ENCODE data around the gene GPR50.
A peak's percentile ranks its signal among the peaks of the same experiment; 100 is the strongest.

The GPR50 gene

GRCh38 chrX:151176231-151176750 lies at the start of gene GPR50:
TSS of gene GPR50 (plus strand) at chrX:151176584. CDS start at chrX:151176722, 138 bp downstream.
- Histone ChIP-seq H3K4me3 (ENCODE audit: low read depth, low read length) (no peak within 1 kb of the TSS), H3K4me2 (ENCODE audit: low read length) (no peak within 1 kb of the TSS), H3K27me3 (ENCODE audit: control insufficient read depth, insufficient read depth, low read length) (no peaks in the 10 kb centered on the region), H2AFZ (peak within 1 kb of the TSS; percentile 28), H3K79me2 (no peaks in the 10 kb centered on the region), H3K27ac (no peak within 1 kb of the TSS), H3K9ac (no peak within 1 kb of the TSS), H3K9me3 (ENCODE audit: control insufficient read depth, low read length) (no peaks in the 10 kb centered on the region), H3K36me3 (ENCODE audit: control insufficient read depth, insufficient read depth, low read length) (no peaks in the 10 kb centered on the region), H3K4me1 (no peaks in the 10 kb centered on the region)
- no peak for TF ChIP-seq CTCF (IDR thresholded peaks at IDR 0.05)

- no peak overlapping the region for H2AFZ ChIP-seq
- TF ChIP-seq CTCF (IDR thresholded peaks at IDR 0.05): no peak
- H3K4me2 ChIP-seq (ENCODE audit: low read length): no peak overlapping the region
- no peaks in the 10 kb centered on the region for H3K4me1 ChIP-seq
- no peaks in the 10 kb centered on the region for H3K36me3 ChIP-seq (ENCODE audit: control insufficient read depth, insufficient read depth, low read length)
- no peak overlapping the region for H3K9ac ChIP-seq
- no peak overlapping the region for H3K4me3 ChIP-seq (ENCODE audit: low read depth, low read length)
- no peaks in the 10 kb centered on the region for H3K79me2 ChIP-seq
- no peaks in the 10 kb centered on the region for H3K9me3 ChIP-seq (ENCODE audit: control insufficient read depth, low read length)
- no peaks in the 10 kb centered on the region for H3K27me3 ChIP-seq (ENCODE audit: control insufficient read depth, insufficient read depth, low read length)
- H3K27ac ChIP-seq: no peak overlapping the region
Measured at GRCh38 chrX:151132531-151132930, 43.9 kb upstream of the GPR50 start.

- Histone ChIP-seq H3K4me1 (no peaks in the 10 kb centered on the region), H3K4me2 (ENCODE audit: low read length) (no peak overlapping the region), H3K9me3 (ENCODE audit: control insufficient read depth, low read length) (no peaks in the 10 kb centered on the region), H3K4me3 (ENCODE audit: low read depth, low read length) (no peak overlapping the region), H3K27me3 (ENCODE audit: control insufficient read depth, insufficient read depth, low read length) (no peaks in the 10 kb centered on the region), H3K27ac (no peak overlapping the region), H3K36me3 (ENCODE audit: control insufficient read depth, insufficient read depth, low read length) (no peaks in the 10 kb centered on the region), H3K79me2 (no peaks in the 10 kb centered on the region), H2AFZ (no peak overlapping the region), H3K9ac (no peak overlapping the region)
- TF ChIP-seq CTCF (IDR thresholded peaks at IDR 0.05): peak; percentile 65
Measured at GRCh38 chrX:151151665-151152267, 24.6 kb upstream of the GPR50 start.

- H3K4me2 ChIP-seq (ENCODE audit: low read length): no peak overlapping the region
- no peak overlapping the region for H2AFZ ChIP-seq
- H3K27ac ChIP-seq: no peak overlapping the region
- TF ChIP-seq CTCF (IDR thresholded peaks at IDR 0.05): no peak
- no peak overlapping the region for H3K4me3 ChIP-seq (ENCODE audit: low read depth, low read length)
- H3K4me1 ChIP-seq: no peaks in the 10 kb centered on the region
- H3K9me3 ChIP-seq (ENCODE audit: control insufficient read depth, low read length): no peaks in the 10 kb centered on the region
- H3K36me3 ChIP-seq (ENCODE audit: control insufficient read depth, insufficient read depth, low read length): no peaks in the 10 kb centered on the region
- H3K27me3 ChIP-seq (ENCODE audit: control insufficient read depth, insufficient read depth, low read length): no peaks in the 10 kb centered on the region
- no peaks in the 10 kb centered on the region for H3K79me2 ChIP-seq
- H3K9ac ChIP-seq: no peak overlapping the region
Measured at GRCh38 chrX:151153086-151153485, 23.3 kb upstream of the GPR50 start.

- H3K9ac ChIP-seq: no peak overlapping the region
- no peak overlapping the region for H3K4me2 ChIP-seq (ENCODE audit: low read length)
- no peaks in the 10 kb centered on the region for H3K79me2 ChIP-seq
- H3K4me1 ChIP-seq: no peaks in the 10 kb centered on the region
- no peaks in the 10 kb centered on the region for H3K9me3 ChIP-seq (ENCODE audit: control insufficient read depth, low read length)
- no peaks in the 10 kb centered on the region for H3K27me3 ChIP-seq (ENCODE audit: control insufficient read depth, insufficient read depth, low read length)
- no peak for TF ChIP-seq CTCF (IDR thresholded peaks at IDR 0.05)
- no peak overlapping the region for H3K4me3 ChIP-seq (ENCODE audit: low read depth, low read length)
- no peak overlapping the region for H3K27ac ChIP-seq
- no peak overlapping the region for H2AFZ ChIP-seq
- no peaks in the 10 kb centered on the region for H3K36me3 ChIP-seq (ENCODE audit: control insufficient read depth, insufficient read depth, low read length)
Measured at GRCh38 chrX:151153667-151154066, 22.7 kb upstream of the GPR50 start.

Data from parathyroid adenoma (tissue), 2 donors.